HG02798 (cell line): ENCODE measurements around the gene ZNF12.
"Not testable (repeated sequence)": the region's sequence is repeated elsewhere in the genome, so short reads cannot be mapped to it uniquely, and the experiment has no call there.

Source experiments
- ATAC-seq: cut with Tn5 transposase; IDR thresholded peaks from one replicate; pipeline ENCODE4 v1.9.1; 2021; ENCODE audit warnings: mild to moderate bottlenecking; ENCODE audit not compliant: unreplicated experiment, poor library complexity

Gene ZNF12

DNA sequence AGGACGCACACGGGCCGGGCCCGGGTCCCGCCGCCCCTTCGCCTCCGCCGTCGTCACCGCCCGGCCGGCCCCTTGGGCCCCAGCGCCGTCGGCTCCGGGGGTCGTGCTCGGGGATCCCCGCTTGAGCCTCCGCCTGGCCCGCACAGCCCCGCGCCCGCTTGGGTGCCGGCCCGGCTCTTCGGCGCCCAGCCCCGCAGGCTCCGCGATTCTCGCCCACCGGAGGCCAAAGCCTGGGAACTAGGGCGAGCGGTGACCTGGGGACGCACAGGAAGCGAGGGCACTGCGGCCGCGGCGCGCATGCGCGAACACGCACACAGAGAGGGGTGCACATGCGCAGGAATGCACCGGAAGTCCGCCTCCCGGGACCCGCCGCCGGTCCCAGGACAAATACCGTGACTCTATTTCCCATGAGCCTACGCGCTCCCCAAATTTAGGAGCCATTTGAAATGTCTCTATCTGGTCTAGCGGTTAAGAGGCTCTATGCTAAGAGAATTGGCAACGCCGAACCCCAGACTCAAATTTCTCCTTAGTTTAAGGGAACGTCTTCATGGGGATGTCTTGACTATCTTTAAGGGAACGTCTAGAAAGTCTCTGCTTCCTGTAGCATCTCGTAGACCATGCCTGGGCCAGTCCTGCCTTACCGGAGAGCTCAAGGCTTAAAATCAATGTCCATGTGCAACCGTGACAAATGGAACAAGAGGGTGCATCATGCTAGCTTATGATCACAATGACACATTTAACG, at the start of gene ZNF12:
TSS of gene ZNF12 (minus strand) at position 282 of the 742 bp plus-strand sequence. CDS start 1,774 bp downstream, outside the sequence.
- peak; percentile 96 for ATAC-seq

DNA sequence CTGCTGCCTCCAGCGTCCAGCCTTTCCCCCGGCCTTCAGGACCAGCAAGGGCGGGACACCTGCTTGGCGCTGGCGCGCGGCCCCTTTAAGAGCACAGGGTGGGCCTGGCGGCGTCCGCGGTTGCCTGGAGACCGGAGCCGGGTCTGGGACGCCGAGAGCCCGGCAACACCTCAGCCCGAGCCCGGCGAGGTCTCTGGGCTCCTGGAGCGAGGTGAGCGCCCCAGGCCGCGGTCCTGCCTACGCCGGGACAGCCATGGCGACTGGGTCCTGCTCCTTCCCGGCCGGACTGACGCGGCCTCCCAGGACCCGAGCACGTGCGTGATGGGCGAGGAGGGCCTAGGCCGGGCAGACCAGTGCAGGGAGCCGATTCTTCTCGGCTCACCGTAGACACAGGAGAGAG, 47.2 kb upstream of the ZNF12 start, which contains the start of gene RSPH10B2:
TSS of gene RSPH10B2 (plus strand) at position 140 of the 400 bp plus-strand sequence. CDS start 3,575 bp downstream, outside the sequence.
- not testable (repeated sequence) for ATAC-seq

DNA sequence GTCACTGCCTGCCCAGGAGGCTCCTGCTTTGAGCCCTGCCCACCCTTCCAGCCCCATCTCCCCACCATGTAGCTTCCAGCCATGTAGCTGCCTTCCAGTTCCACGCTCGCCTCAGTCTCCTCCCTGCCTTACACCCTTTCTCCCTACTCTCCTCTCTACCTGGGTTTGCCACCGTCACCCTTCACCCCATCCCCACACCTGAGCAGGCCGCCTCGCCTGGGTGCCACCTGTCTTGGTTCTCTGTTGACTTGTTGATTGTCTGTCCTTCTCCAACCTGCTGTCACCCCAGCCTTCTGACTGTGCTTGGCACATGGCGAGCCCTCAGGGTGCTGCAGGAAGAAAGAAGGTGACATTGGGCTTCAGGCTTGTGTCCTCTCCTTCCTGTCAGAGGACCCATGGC, 43.4 kb upstream of the ZNF12 start:
- not testable (repeated sequence) for ATAC-seq

DNA sequence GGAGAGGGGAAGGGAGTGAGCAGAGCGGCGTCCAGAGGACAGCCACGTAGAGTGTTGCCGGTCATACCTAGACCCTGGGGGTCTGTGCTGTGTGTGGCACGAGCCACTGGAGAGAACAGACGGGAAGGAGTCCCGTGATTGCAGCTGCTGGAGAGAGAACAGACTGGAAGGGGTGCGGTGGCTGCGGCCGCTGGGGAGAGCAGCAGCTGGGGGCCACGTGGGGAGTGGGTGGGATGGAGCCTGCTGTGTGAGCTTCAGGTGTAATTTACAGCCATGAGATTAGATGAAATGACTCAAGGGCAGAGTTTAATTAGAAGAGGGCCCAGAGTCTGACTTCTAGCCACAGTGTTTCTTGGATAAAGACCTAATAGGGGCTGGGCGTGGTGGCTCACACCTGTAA, 42.6 kb upstream of the ZNF12 start:
- not testable (repeated sequence) for ATAC-seq

DNA sequence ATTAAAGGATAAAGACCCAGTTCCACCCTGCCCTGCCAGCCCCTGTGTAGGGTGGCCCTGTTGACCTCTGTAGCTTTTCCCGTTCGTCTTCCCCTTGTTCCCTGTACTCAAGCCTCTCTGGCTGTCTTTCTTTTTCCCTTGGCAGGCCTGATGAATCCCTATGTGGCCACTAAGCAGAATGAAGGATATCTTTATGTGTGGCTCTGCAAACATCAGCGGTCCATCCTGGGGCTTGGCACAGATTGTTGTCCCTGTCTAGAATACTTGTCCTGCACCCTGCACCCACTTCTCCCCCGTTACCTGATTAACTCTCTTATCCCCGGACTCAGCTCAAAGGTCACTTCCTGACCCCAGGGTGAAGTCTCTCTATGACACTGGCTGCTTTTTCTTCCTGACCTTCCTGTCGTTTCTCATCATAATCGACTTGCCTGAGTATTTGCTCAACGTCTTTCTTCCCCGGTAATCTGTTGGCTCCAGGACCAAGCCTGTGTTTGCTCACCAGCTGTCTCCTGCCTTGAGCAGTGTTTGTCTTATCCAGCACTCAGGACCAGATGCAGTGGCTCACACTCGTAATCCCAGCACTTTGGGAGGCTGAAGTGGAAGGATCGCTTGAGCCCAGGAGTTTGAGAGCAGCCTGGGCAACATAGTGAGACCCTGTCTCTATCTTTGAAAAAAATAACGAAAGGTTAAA, 37.8 kb upstream of the ZNF12 start:
- not testable (repeated sequence) for ATAC-seq

DNA sequence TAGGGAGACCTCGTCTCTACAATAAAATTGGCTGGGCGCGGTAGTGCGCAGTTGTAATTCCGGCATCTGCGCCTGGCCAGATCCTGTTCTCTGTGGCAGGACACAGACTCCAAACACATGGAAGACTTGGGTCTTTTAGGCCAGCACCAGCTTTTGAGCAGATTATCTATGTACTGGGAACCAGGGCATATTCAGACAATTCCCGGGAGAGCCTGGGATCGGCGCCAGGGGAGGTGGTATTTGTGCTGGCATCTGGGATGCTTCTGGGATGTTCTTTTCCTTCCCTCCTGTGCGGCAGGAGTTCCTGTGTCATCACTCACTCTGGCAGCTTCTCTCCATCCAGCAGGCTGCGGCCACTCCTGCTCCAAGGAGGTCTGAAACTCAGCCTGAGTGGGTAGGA, 31.7 kb upstream of the ZNF12 start:
- ATAC-seq, result not testable (repeated sequence)

DNA sequence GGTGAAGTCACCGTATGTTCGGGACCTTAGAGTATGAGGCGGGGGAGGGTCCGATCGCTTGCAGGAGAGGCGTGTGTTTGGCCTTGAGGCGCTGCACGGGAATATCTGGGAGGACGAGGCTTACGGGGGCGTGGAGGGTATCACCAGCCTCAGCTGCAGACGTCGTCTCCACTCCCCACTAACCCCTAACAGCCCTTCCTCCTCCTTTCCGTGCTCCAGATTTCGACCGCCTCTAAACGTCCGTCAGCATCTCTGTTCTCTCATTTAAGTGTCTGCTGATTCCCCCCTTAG, 23.5 kb upstream of the ZNF12 start:
- ATAC-seq, result no peak

DNA sequence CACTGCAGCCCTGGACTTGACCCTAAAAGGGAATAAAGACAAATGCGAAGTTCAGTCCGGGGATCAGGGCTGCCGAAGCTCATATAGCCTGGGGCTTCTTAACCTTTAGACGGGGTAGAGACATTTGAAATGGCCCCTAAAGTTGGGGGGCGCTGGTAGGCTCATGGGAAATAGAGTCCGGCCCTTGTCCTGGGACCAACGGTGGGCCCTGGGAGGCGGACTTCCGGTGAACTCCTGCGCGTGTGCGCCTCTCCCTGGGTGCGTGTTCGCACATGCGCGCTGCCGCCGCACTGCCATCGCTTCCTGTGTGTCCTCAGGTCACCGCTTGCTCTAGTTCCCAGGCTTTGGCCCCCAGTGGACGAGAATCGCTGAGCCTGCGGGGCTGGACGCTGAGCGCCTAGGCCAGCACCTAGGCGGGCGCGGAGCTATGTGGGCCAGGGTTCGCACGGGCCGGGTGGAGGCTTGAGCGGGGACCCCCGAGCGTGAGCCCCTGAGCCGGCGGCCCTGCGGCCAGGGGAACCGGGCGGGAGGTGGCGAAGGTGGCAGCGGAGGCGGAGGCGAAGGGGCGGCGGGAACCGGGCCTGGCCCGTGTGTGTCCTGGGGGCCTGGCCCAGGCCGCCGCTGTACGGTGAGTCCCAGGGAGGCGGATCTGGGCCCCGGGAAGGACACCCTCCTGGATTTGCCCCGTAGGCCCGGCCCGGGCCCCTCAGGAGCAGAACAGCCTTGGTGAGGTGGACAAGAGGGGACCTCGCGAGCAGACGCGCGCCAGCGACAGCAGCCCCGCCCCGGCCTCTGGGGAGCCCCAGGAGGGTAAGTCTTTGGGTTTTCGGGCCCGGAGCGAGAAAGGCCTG, 23.0 kb upstream of the ZNF12 start:
- ATAC-seq, result peak; percentile 94

DNA sequence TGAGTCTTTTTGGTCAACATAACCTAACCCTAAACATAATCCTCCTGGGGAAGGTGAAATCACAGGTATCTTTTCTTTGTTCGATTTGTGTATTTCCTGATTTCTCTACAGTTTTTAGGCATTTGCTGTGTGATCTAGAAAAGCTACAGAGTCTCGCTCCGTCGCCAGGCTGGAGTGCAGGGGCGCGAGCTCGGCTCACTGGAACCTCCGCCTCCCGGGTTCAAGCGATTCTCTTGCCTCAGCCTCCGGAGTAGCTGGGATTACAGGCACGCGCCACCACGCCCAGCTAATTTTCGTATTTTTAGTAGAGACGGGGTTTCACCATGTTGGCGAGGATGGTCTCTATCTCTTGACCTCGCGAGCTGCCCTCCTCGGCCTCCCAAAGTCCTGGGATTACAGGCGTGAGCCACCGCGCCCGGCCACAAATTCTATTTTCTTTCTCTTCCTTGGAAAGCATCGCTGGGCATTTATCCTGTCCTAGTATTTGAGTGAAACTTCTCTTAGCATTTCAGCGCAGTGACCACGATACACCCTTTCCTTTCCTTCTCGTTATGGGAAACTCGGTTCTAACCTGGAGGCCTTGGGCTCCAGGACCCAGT, 22.2 kb upstream of the ZNF12 start:
- ATAC-seq, result not testable (repeated sequence)

DNA sequence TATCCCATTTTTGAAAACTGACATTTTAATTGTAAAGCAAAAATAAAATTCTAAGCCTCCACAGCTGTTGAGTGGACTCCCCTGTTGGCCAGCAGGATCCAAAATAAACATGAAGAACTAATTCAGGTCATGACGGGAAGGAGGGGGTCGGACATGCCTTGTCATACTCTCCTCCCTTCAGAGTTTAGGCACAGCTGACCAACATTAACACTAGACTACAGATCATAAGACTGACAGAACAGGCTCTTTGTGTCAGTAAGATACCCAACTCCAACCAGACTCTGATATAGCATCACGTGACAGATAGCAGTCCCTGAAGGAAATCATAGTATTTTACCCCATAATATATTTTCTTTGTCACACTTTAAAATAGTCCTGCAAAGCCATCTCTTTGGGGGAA, 20.9 kb upstream of the ZNF12 start:
- no peak for ATAC-seq

DNA sequence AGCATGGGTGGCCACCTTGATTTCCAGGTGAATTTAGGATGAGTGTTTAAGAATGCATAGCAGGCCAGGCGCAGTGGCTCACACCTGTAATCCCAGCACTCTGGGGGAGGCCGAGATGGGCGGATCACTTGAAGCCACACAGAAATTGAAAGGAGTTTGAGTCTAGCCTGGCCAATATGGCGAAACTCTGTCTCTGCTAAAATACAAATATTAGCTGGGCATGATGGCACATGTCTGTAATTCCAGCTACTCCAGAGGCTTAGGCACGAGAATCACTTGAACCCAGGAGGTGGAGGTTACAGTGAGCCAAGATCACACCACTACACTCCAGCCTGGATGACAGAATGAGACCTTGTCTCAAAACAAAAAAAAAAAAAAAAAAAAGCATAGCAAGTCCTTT, 19.6 kb upstream of the ZNF12 start:
- ATAC-seq, result not testable (repeated sequence)

DNA sequence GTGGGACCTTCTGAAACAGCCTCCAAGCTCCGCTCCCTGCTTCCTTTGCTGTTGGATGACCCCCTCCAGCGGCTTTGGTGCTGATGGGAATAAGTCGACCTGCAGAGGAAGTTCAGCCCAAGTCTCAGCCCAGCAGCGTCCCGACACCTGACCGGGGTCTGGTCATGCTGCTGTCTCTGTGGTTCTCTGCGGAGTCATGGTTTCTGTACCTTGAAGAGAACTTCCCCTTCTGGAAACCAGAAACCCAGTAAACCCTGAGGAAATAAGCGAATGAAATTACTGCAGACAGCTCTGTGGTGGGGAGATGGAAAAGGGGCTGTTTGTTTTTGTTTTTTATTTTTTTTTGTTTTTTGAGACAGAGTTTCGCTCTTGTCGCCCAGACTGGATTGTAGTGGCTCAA, 18.3 kb upstream of the ZNF12 start:
- ATAC-seq, result peak; percentile 80

DNA sequence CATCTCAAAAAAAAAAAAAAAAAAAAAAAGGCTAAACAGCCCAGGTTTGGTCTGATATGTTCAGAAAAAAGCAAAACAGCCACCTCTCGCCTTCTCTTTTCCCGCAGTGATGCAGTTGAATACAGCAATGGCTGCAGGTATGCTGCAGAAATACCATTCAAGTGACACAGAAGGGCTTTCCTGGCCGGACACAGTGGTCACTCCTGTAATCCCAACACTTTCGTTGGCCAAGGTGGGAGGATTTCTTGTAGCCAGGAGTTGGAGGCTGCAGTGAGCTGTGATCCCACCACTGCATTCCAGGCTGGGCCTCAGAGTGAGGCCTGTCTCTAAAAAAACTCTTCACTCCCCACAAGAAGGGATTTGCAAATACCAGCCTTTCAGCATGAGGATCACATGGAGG, 17.6 kb upstream of the ZNF12 start:
- not testable (repeated sequence) for ATAC-seq

DNA sequence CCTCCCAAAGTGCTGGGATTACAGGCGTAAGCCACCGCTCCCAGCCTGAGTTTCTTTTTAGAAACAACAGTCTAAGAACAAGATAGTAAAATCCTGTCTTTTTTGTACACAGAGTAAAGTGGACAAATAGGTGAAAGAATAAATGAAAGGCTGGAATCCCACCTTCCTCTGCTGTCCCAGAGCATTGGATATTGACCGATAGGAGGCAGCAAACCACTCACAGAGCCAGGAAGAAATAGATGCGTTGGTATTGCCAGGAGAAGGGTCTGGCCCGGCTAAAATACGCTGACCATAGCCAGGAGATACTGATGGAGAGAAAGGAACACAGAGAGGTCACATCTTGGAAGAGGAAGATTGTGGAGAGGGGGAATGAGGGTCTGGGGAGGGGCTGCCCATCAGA, 11.4 kb upstream of the ZNF12 start:
- ATAC-seq, result no peak

DNA sequence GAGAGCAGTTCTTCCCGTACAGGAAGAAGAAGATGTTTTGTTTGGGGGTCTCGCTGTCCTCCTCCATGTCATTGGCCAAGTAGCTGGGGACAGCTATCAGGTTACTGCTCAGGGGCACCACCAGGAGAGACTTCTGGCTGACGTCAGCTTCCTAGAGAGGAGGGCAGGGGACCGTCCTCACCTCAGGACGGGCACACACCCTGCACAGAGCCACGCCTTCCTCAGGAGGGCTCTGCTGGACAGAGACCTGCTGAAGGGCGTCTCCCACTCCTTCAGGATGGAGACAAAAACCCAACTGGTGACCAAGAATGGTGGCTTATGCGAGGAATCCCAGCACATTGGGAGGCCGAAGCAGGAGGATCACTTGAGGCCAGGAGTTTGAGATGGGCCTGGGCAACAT, 9.2 kb upstream of the ZNF12 start:
- not testable (repeated sequence) for ATAC-seq

DNA sequence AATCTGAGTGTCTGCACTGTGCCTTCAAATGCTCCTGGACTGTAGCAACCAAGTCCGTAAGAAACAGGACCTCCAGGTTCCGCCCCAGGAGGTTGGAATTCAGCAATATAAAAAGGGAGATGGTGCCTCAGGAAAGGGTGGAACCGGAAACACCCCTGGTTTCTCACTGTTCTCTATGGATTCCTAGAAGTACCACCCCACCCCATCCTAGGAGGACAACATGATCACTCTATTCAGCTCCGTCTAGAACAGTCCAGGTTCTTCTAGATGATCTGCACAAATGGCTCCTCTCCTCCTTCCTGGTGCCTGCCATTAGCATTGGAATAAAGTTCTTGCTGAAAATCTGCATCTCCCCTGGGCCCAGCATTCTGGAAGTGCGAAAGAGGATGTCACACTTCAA, 7.6 kb upstream of the ZNF12 start:
- ATAC-seq, result no peak

DNA sequence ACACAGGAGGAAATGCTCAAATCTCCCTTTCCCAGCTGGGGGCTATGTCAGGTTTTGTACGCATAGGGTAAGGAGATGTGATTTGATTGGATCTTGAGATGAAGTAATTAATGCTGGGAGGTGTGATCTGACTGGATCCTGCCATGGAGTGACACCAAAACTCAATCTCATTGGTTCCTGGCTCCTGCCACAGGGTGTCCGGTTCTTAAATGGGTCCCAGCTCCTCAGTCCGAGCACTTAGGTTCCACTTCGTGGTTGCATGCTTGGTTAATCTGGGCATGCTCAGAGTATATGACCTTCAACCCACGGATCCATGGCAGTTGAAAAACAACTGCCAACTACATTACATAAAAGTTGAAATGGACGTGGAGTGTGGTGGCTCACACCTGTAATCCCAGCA, 3.1 kb upstream of the ZNF12 start:
- ATAC-seq, result no peak

DNA sequence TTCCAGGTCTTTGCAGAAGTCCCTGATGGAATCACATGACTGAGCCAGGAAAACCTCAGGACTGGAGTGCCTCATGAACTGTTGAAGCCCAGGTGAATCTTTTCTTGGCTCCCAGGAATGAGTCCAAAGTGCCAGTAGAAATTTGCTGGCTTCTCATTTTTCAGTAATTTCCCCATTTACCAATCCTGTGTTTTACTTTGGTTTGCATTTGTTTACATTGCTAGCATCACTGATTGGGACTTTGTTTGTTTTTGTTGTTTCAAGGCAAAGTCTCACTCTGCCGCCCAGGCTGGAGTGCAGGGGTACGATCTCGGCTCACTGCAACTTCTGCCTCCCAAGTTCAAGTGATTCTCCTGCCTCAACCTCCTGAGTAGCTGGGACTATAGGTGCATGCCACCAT, 1.6 kb upstream of the ZNF12 start:
- no peak for ATAC-seq

DNA sequence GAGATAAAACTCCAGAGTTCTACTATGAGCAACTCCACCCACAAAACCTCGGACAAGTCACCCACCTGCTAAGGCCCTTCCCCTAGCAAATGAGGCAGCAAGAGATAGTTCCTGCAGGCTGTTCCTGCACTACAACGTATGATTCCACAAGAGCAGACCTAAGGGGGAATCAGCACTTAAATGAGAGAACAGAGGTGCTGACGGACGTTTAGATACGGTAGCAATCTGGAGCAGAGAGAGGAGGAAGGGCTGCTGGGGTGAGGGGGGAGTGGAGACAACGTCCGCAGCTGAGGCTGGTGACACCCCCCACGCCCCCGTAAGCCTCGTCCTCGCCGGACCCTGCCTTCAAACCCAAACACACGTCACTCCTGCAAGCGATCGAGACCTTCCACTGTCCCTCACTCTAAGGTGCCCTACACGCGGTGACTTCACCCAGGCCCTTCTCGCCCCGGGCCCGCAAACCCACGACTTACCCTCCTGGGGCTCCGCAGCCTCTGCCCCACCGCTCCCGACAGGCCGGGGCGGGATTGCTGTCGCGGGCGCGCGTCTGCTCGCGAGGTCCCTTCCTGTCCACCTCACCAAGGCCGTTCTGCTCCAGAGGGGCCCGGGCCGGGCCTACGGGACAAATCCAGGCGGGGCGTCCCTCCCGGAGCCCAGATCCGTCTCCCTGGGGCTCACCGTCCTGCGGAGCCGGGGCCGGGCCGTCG, 635 bp downstream of the ZNF12 start:
- peak; percentile 25 for ATAC-seq

DNA sequence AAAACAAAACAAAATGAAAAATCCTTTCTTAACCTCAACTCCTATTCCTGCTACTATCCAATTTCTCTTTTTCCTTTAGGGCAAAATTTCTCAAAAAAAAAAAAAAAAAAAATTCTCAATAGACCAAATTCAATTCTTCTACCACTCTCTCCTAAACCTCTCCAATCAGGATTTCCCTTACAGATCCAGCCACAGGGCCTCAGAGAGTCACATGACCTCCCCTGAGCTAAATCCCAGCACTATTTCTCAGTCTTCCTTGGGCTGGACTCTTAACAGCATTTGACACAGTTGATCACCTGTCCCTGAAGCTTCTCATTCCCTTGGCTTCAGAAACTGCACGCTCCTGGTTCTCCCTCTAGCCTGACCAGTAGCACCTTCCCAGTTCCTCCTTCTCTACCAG, 4.9 kb downstream of the ZNF12 start:
- ATAC-seq, result no peak
